ENCODE data around the gene PDCD10.

GRCh38 chr3:167649746-167650145 is 84.9 kb downstream of the PDCD10 start:
- TF ChIP-seq POLR2A (IDR thresholded peaks at IDR 0.05) (no peak), CTCF (IDR thresholded peaks at IDR 0.05) (no peak)

All from esophagus squamous epithelium (tissue), 4 donors.